ENCODE measurements around the gene TNFRSF6B.

The TNFRSF6B gene

DNA sequence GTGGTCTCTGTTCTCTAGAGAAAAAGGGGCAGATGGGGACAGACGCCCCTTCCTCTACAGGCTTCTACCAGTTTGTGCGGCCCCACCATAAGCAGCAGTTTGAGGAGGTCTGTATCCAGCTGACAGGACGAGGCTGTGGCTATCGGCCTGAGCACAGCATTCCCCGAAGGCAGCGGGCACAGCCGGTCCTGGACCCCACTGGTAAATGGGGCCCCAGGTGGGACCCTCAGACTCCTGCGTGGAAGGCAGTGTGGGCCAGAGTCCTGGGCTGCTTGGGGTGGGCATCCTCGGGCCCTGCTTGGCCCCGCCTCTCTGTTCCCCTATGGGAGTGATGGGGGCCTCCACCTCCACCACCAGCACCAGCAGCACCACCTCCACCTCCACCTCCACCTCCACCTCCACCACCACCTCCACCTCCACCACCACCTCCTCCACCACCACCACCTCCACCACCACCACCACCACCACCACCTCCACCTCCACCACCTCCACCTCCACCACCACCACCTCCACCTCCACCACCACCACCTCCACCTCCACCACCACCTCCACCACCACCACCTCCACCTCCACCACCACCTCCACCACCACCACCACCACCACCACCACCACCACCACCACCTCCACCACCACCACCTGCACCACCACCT is 3.2 kb upstream of the TNFRSF6B start:
- intact Hi-C loops (cut with DNase I) = no loop called here
- DNase-seq = no peak

- DNase-seq = peak in 1 of 42 donors; percentile 5
- intact Hi-C loops (cut with DNase I) = no loop called here
Observed at GRCh38 chr20:63693733-63694583, 2.5 kb upstream of the TNFRSF6B start.

DNA sequence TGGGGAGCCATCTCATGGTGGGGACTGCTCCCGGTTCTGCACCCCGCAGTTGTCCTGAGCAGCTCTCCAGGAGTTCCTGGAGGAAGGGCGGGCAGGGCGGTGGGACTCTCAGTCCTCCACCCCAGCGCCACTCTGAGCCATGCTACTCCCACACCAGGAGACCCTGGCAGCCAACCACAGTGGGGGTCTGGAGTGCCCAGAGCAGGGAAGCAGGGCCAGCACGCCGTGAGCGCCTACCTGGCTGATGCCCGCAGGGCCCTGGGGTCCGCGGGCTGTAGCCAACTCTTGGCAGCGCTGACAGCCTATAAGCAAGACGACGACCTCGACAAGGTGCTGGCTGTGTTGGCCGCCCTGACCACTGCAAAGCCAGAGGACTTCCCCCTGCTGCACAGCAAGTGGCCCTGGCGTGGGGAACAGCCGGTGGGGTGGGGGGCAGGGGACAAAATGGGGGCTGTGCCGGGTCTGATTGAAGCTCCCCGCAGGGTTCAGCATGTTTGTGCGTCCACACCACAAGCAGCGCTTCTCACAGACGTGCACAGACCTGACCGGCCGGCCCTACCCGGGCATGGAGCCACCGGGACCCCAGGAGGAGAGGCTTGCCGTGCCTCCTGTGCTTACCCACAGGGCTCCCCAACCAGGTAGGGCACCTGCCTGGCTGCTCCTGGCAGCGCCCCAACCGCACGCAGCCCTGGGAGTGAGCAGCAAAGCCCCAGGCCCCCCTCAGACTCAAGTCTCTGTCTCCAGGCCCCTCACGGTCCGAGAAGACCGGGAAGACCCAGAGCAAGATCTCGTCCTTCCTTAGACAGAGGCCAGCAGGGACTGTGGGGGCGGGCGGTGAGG is 1.6 kb upstream of the TNFRSF6B start:
- peak in 1 of 42 donors; percentile 4 for DNase-seq
- intact Hi-C loops (cut with DNase I) = no loop called here

DNA sequence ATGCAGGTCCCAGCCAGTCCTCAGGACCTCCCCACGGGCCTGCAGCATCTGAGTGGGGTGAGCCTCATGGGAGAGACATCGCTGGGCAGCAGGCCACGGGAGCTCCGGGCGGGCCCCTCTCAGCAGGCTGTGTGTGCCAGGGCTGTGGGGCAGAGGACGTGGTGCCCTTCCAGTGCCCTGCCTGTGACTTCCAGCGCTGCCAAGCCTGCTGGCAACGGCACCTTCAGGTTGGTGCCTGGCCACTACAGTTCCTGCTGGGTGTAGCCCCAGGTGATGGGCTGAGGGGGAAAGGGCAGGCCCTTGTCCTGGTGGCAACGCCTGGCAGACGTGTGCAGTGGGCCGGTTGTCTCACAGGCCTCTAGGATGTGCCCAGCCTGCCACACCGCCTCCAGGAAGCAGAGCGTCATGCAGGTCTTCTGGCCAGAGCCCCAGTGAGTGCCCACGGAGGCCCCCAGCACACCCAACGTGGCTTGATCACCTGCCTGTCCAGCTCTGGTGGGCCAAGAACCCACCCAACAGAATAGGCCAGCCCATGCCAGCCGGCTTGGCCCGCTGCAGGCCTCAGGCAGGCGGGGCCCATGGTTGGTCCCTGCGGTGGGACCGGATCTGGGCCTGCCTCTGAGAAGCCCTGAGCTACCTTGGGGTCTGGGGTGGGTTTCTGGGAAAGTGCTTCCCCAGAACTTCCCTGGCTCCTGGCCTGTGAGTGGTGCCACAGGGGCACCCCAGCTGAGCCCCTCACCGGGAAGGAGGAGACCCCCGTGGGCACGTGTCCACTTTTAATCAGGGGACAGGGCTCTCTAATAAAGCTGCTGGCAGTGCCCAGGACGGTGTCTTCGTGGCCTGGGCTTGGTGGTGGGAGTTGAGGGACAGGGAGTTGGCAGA is 787 bp upstream of the TNFRSF6B start:
- intact Hi-C loops (cut with DNase I) = no loop called here
- DNase-seq = peak in 1 of 42 donors; percentile 1

DNA sequence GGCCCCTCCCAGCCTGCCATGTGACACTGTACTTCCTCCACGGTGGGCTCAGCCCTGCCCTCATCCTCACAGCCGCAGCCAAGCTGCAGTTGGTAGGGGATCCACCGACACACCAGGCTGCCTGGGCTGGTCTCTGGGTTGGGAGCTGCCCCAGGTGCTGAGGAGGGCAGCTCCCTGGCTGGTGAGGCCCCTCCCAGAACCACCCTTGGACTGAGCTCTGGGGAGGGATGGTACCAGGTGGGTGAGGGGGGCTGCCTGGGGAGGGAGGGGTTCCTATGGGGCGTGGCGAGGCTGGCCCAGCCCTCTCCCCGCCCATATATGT is 185 bp upstream of the TNFRSF6B start:
- intact Hi-C loops (cut with DNase I) = no loop called here
- DNase-seq = peak in 1 of 42 donors; percentile 2

DNA sequence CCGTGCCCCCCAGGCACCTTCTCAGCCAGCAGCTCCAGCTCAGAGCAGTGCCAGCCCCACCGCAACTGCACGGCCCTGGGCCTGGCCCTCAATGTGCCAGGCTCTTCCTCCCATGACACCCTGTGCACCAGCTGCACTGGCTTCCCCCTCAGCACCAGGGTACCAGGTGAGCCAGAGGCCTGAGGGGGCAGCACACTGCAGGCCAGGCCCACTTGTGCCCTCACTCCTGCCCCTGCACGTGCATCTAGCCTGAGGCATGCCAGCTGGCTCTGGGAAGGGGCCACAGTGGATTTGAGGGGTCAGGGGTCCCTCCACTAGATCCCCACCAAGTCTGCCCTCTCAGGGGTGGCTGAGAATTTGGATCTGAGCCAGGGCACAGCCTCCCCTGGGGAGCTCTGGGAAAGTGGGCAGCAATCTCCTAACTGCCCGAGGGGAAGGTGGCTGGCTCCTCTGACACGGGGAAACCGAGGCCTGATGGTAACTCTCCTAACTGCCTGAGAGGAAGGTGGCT is 960 bp downstream of the TNFRSF6B start:
- peak in 2 of 42 donors; percentile 1 to 5 for DNase-seq

GRCh38 chr20:63697868-63698545 is 1.6 kb downstream of the TNFRSF6B start:
- intact Hi-C loops (cut with DNase I) = no loop called here
- no peak for DNase-seq

More for the DNA sequence above, 960 bp downstream of the TNFRSF6B start:
- intact Hi-C loops (cut with DNase I) = no loop called here

DNA sequence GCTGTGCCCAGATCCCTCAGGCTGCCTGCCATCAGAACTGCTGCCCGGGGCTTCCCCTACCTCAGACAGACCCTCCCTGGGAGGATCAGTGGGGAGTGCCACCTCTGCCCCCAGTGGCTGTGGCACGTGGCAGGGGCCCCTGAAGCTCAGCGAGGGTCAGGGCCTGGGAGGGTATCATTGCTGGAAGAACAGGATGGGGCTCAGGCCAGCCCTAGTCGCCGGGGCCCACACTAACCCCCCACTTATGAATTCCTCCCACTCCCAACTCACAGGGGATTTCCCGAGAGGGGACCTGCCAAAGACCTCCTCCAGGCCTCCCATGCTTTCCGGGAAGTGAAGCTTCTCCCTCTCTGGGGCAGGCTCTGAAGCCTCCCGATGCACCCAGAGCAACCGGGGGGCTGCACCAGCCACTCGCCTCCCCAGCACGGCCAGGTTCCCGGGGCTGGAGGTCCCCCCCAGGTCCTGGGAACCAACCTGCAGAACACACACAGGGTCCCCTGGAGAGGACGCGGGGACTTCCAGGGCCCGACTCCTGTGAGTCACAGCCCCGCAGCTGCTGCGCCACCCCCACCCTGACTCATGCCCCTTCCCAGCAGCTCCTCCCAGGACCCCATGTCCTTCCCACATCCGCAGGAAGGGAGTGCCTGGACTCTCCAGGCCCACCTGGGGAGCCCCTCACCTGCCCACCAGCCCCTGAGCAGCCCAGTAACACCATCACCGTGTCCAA is 2.5 kb downstream of the TNFRSF6B start:
- intact Hi-C loops (cut with DNase I) = no loop called here

DNA sequence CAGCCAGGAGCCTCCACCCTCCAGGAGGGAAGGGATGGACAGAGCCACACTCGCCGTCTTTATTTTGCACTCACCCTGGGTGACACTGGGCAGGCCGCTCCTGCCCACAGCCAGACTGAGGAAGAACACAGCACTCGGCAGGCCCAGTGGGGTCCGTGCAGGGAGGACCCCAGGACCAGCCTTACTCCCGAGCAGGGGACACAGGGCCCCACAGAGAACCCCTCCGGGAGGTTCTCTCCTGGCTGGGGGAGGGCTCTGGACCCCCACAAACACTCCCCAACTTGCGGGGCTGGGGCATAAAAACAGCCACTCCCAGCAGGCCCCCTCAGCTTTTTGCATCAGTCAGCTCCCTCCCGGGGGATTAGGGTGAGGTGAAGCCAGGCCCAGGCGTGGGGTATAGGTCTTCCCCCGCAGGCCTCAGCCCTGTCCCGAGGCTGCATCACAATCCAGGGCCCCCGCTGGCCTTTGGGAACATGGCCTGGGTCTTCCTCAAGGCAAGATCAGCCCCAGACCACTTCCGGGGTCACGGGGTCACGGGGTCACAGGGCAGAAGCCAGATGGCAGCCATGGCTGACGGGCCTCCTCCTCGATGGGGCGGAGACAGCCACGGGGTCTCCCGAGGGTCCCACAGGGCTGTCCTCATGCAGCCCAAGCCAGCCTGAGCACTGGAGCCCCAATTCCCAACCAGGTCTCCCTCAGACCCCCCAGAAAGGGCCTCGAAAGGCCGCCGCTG is 3.2 kb downstream of the TNFRSF6B start:
- peak in 2 of 42 donors; percentile 8 to 14 for DNase-seq
- intact Hi-C loops (cut with DNase I) = no loop called here

More for the DNA sequence above, 2.5 kb downstream of the TNFRSF6B start:
- peak in 26 of 42 donors; percentile 38 to 76 (median 54) for DNase-seq

DNA sequence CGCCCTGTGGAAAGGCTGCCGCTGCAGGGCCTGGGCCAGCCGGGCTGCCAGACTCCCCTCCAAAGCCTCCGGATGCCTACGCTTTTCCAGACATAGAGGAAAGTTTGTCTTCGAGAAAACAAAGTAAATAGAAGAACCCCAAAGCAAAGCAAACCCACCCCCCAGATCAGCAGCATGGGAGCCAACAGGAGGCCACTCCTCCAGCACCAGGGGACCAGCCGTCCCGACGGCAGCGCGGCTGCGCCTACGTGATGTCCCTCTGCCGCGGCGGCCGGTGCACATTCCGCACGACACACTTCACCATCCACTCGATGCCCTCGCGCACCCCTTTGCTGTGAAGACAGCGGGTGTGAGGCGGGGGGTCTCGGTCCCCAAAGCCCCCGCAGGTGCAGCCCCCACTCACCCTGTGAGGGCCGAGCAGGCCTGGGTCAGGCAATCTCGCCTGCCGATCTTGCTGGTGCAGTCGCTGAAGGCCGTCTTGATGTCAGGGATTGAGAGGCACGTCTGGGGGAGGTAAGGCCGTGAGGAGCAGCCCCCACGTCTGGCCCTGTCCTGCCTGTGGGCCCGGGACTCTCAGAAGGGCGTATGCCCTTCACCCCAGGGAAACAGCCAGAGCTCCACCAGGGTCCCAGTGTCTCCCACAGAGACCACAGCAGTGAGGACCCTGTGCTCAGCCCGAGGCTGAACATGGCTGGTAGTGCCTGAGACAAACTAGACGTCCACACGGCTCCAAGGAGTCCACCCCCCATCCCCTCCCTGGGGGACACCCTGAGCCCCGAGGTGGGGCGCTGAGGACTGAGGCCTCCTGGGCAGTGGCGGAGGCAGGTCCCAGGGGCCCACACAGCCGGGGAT is 4.0 kb downstream of the TNFRSF6B start:
- intact Hi-C loops (cut with DNase I) = no loop called here
- DNase-seq = peak in 2 of 42 donors; percentile 8 to 9

DNA sequence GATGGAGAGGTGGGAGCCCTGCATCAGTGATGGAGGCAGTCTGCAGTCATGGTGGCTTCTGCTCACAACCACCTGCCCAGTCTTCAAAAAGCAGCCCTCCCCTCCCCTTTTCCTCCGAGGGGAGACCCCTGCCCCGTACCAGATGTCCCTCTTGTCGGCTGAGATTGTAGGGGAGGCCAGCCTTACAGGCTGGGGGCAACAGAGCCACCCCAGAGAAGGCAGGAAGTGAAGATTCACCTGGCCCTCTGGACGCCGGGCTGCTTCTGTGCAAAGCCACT is 4.5 kb downstream of the TNFRSF6B start:
- intact Hi-C loops (cut with DNase I) = no loop called here
- peak in 1 of 42 donors; percentile 28 for DNase-seq

DNA sequence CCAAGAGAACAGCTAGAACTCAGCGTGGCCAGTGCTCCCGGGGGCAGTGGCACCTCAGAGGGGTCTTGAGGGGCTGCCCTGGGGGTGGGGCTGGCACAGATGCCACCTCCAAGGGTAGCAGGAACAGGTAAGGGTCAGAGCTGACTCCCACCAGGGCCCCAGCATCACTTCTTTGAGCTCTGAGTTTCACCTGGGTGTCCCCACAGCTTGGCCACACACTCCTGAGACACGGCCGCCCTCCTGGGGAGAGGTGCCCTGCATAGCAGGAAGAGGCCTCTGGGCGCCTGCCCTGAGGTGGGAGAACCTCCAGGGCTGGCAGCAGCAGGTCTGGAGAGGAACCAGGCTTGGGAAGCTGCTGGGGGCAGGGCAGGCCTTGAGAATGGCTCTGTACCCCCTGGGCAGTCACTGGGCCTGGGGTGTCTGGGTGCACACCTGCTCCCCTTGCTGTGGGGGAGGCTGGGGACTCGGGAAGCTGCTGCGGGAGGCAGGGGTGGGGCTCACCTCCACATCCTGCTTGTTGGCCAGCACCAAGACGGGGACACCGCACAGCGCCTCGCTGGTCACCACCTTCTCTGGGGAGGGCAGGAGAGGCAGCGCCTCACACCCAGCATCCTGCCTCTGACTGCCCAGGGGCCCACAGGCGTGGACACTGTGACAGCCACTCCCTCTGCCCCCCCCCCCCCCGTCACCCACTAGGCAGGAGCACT is 5.0 kb downstream of the TNFRSF6B start:
- peak in 3 of 42 donors; percentile 7 to 14 (median 13) for DNase-seq
- intact Hi-C loops (cut with DNase I) = no loop called here

DNA sequence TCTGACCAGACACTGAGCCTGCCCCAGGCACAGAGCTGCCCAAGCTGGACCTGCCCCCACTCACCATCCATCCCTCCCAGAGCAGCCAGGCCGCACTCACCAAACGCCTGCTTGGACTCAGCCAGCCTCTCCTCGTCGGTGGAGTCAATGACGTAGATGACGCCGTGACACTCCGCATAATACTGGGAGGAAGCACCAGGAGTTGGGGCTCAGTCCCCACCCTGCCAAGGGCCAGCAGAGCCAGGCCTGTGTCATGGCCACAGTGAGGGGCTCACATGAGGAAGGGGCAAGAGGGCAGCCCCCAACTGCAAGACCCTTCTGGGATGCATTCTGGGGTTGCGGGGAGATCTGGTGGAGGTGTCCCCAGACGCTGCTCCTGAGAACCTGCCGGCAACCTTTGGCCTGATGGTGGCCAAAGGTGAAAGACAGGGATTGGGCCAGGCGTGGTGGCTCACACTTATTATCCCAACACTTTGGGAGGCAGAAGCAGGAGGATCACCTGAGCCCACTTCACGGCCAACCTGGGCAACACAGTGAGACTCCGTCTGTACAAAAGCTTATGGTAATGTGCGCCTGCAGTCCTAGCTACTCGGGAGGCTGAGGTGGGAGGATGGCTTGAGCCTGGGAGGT is 5.7 kb downstream of the TNFRSF6B start:
- intact Hi-C loops (cut with DNase I) = no loop called here
- peak in 2 of 42 donors; percentile 7 to 36 for DNase-seq

- DNase-seq = peak in 2 of 42 donors; percentile 8 to 30
- intact Hi-C loops (cut with DNase I) = no loop called here
Observed at GRCh38 chr20:63702751-63703470, 6.5 kb downstream of the TNFRSF6B start.
